ENCODE data around the gene NPR1. TPM values are rescaled to one million over a fixed set of nuclear protein-coding genes. Genes with fewer than 3 reads are reported as not detected.

The NPR1 gene
- total and polyA plus RNA-seq, 2 experiments from 2014 or later = 3.7 to 9.0 TPM

- Mint-ChIP-seq H3K4me1 (peaks cover 46% of the 10 kb centered on the region), H3K9me3 (no peaks in the 10 kb centered on the region), H3K4me3 (no peak overlapping the region), H3K27me3 (ENCODE audit: insufficient read depth, low read depth, poor library complexity) (peaks cover 20% of the 10 kb centered on the region), H3K36me3 (ENCODE audit: low read depth) (peaks cover 28% of the 10 kb centered on the region), H3K27ac (no peak overlapping the region)
- Histone ChIP-seq H3K27me3 (ENCODE audit: insufficient read depth) (no peaks in the 10 kb centered on the region), H4K20me1 (replicated peaks; ENCODE audit: insufficient read depth) (no peaks in the 10 kb centered on the region), H3K4me1 (ENCODE audit: insufficient read depth) (peaks cover 13% of the 10 kb centered on the region; the same call in 1 of the 2 replicates), H3K79me2 (replicated peaks; ENCODE audit: insufficient read depth) (peaks cover 7% of the 10 kb centered on the region), H3K4me2 (no peak overlapping the region), H3K36me3 (ENCODE audit: insufficient read depth) (no peaks in the 10 kb centered on the region), H3F3A (replicated peaks; ENCODE audit: low read depth) (peaks cover 8% of the 10 kb centered on the region; the same call in 1 of the 2 replicates), H3K27ac (ENCODE audit: low read depth) (no peak overlapping the region), H3K4me3 (no peak overlapping the region), H3K9me2 (ENCODE audit: insufficient read depth) (0 out of 2 replicates have a peak, but pooled peaks cover 3% of the 10 kb centered on the region), H2AFZ (no peak overlapping the region)
- ATAC-seq (no peak), DNase-seq (ENCODE audit: low spot score) (no peak)
- TF ChIP-seq ZNF114 (CRISPR knock-in tag; IDR thresholded peaks at IDR 0.05) = no peak
- no peak for TF ChIP-seq NANOG (IDR thresholded peaks at IDR 0.05; ENCODE audit: borderline replicate concordance)
- no peak for TF ChIP-seq CREB1 (CRISPR knock-in tag; IDR thresholded peaks at IDR 0.05; ENCODE audit: low read depth)
- no peak for TF ChIP-seq ZNF462 (CRISPR knock-in tag; IDR thresholded peaks at IDR 0.05)
- TF ChIP-seq ZNF331 (CRISPR knock-in tag; IDR thresholded peaks at IDR 0.05; ENCODE audit: low read depth) = no peak
These were observed 48.5 kb upstream of the NPR1 start for GRCh38 chr1:153629971-153630370.

GRCh38 chr1:153630384-153630783 lies 48.1 kb upstream of the NPR1 start:
- Histone ChIP-seq H3K4me2 (no peak overlapping the region), H3K27me3 (ENCODE audit: insufficient read depth) (no peaks in the 10 kb centered on the region), H3F3A (replicated peaks; ENCODE audit: low read depth) (peaks cover 8% of the 10 kb centered on the region; the same call in 1 of the 2 replicates), H3K4me3 (no peak overlapping the region), H2AFZ (no peak overlapping the region), H3K9me2 (ENCODE audit: insufficient read depth) (0 out of 2 replicates have a peak, but pooled peaks cover 3% of the 10 kb centered on the region), H3K79me2 (replicated peaks; ENCODE audit: insufficient read depth) (peaks cover 11% of the 10 kb centered on the region), H3K4me1 (ENCODE audit: insufficient read depth) (peaks cover 15% of the 10 kb centered on the region; the same call in 1 of the 2 replicates), H4K20me1 (replicated peaks; ENCODE audit: insufficient read depth) (no peaks in the 10 kb centered on the region), H3K27ac (ENCODE audit: low read depth) (no peak overlapping the region), H3K36me3 (ENCODE audit: insufficient read depth) (no peaks in the 10 kb centered on the region)
- no peaks in the 10 kb centered on the region for H3K9me3 Mint-ChIP-seq
- H3K4me3 Mint-ChIP-seq = no peak overlapping the region
- DNase-seq (ENCODE audit: low spot score) (no peak), ATAC-seq (no peak)
- H3K27me3 Mint-ChIP-seq (ENCODE audit: insufficient read depth, low read depth, poor library complexity) = peaks cover 20% of the 10 kb centered on the region
- H3K36me3 Mint-ChIP-seq (ENCODE audit: low read depth) = peaks cover 26% of the 10 kb centered on the region
- no peak overlapping the region for H3K27ac Mint-ChIP-seq
- H3K4me1 Mint-ChIP-seq = peaks cover 47% of the 10 kb centered on the region
- TF ChIP-seq CREB1 (CRISPR knock-in tag; IDR thresholded peaks at IDR 0.05; ENCODE audit: low read depth) (no peak), ZNF462 (CRISPR knock-in tag; IDR thresholded peaks at IDR 0.05) (no peak), ZNF114 (CRISPR knock-in tag; IDR thresholded peaks at IDR 0.05) (no peak), POLR2AphosphoS5 (IDR thresholded peaks at IDR 0.05; ENCODE audit: low read depth) (no peak)

All from GM23338 (cell line).